NCI-H510A (cell line): Measurements from ENCODE around the gene KLF1.
"Not testable (repeated sequence)": the region's sequence is repeated elsewhere in the genome, so short reads cannot be mapped to it uniquely, and the experiment has no call there.

Experiments
- DNase-seq: peaks from one replicate; lab custom pipeline; 2025; lab: John Stamatoyannopoulos, UW

KLF1 gene

GRCh38 chr19:12886969-12887747 is at the start of gene KLF1:
Gene KLF1, minus strand, starts transcription at chr19:12887201. Its CDS starts 61 bp downstream, at chr19:12887140.
- DNase-seq = no peak

GRCh38 chr19:12936582-12936981 is 49.6 kb upstream of the KLF1 start:
- DNase-seq = no peak

GRCh38 chr19:12935071-12935470 is 48.1 kb upstream of the KLF1 start:
- DNase-seq = no peak

GRCh38 chr19:12933287-12934072 is 46.5 kb upstream of the KLF1 start, which contains the start of gene FARSA:
Gene FARSA, minus strand, starts transcription at chr19:12933711. Its CDS starts 15 bp downstream, at chr19:12933696.
- DNase-seq = peak; percentile 86

GRCh38 chr19:12932392-12933286 is 45.6 kb upstream of the KLF1 start:
- no peak for DNase-seq

- DNase-seq = no peak
Observed at GRCh38 chr19:12930002-12930645, 43.1 kb upstream of the KLF1 start.

GRCh38 chr19:12924621-12925310 is 37.8 kb upstream of the KLF1 start:
- DNase-seq = no peak

- DNase-seq = no peak
Observed at GRCh38 chr19:12922959-12923358, 36.0 kb upstream of the KLF1 start.

GRCh38 chr19:12921047-12921446 is 34.0 kb upstream of the KLF1 start:
- DNase-seq = no peak

- DNase-seq = no peak
Observed at GRCh38 chr19:12918253-12918652, 31.3 kb upstream of the KLF1 start.

- not testable (repeated sequence) for DNase-seq
Observed at GRCh38 chr19:12915860-12916259, 28.9 kb upstream of the KLF1 start.

- no peak for DNase-seq
Observed at GRCh38 chr19:12913851-12914690, 27.1 kb upstream of the KLF1 start.

- DNase-seq = peak; percentile 96
Observed at GRCh38 chr19:12913011-12913561, 26.1 kb upstream of the KLF1 start.

GRCh38 chr19:12912571-12912970 is 25.6 kb upstream of the KLF1 start:
- DNase-seq = peak; percentile 59

GRCh38 chr19:12907166-12907565 is 20.2 kb upstream of the KLF1 start:
- DNase-seq = no peak

GRCh38 chr19:12899891-12900518 is 13.0 kb upstream of the KLF1 start:
- no peak for DNase-seq

- no peak for DNase-seq
Observed at GRCh38 chr19:12896460-12896859, 9.5 kb upstream of the KLF1 start.

- DNase-seq = no peak
Observed at GRCh38 chr19:12893582-12893981, 6.6 kb upstream of the KLF1 start.

- DNase-seq = no peak
Observed at GRCh38 chr19:12891553-12892021, 4.6 kb upstream of the KLF1 start.
